Measurements from ENCODE around the gene PTCD2. TPM values are rescaled to one million over a fixed set of nuclear protein-coding genes. Genes with fewer than 3 reads are reported as not detected.
"Not testable (repeated sequence)": the region's sequence is repeated elsewhere in the genome, so short reads cannot be mapped to it uniquely, and the experiment has no call there.

The PTCD2 gene
- total and polyA plus RNA-seq, 9 of the 15 experiments (the other 6 are each of a cell fraction or from before 2014, with no cell fraction given) = 11.9 to 28.5 (median 18.6) TPM

GRCh38 chr5:72404771-72405170 lies 84.6 kb downstream of the PTCD2 start:
- H3K27ac ChIP-seq (ENCODE audit: extremely low read depth, low read depth, low read length); H3K9me1 ChIP-seq (ENCODE audit: control insufficient read depth, insufficient read depth, low read length); CTCF ChIA-PET (ENCODE audit: low intra/inter-chr PET ratio); H3K36me3 ChIP-seq (ENCODE audit: control insufficient read depth, insufficient read depth, low read length); H3K9ac ChIP-seq (ENCODE audit: insufficient read depth in 1 of 2, low read depth in 2 of 2, low read length in 2 of 2); ATAC-seq; FAIRE-seq; DNase-seq (ENCODE audit: extremely low read depth in 1 of 4, low spot score in 3 of 4); H3K9me3 ChIP-seq (replicated peaks; ENCODE audit: control insufficient read depth, insufficient read depth, low read depth, low read length); H3K4me3 ChIP-seq; intact Hi-C loops (cut with micrococcal nuclease); H3K79me2 ChIP-seq (ENCODE audit: control insufficient read depth, insufficient read depth, low read length); H4K20me1 ChIP-seq (replicated peaks; ENCODE audit: control insufficient read depth, insufficient read depth, low read length); H3K4me1 ChIP-seq (replicated peaks in 1 of 2; ENCODE audit: control insufficient read depth in 2 of 2, insufficient read depth in 2 of 2, low read length in 2 of 2); in situ Hi-C loops (cut with MboI); H2AFZ ChIP-seq (ENCODE audit: low read depth, low read length); BruUV-seq (replicated peaks); H3K4me2 ChIP-seq (ENCODE audit: insufficient read depth, low read length); H3K27me3 ChIP-seq (ENCODE audit: control insufficient read depth in 2 of 2, insufficient read depth in 2 of 2, low read length in 2 of 2): not testable (repeated sequence)
- POLR2A ChIA-PET = interaction anchor here (0.8 to 1.6 kb wide), 2 partner anchors 9 to 202 kb away, joined by 3 to 4 read pairs; no protein-coding TSS in a partner anchor
- 19% methylated on average over 3 of the region's 3 CpGs for WGBS (ENCODE audit: insufficient coverage, low coverage, missing lambda C conversion rate)
- TF ChIP-seq ASH1L (IDR thresholded peaks at IDR 0.05; ENCODE audit: borderline replicate concordance, low read depth, partially characterized antibody) = peak; percentile 34
- 0 out of 2 replicates have a peak, but pooled peaks have one; percentile 17 for TF ChIP-seq MAFF (IDR thresholded peaks at IDR 0.05; ENCODE audit: low read length)
- peak; percentile 52; the same call in 1 of the 2 replicates for TF ChIP-seq C11orf30 (IDR thresholded peaks at IDR 0.05; ENCODE audit: low read depth)
- peak; percentile 11; the same call in 1 of the 2 replicates for TF ChIP-seq MAFK (IDR thresholded peaks at IDR 0.05; ENCODE audit: low read length)
- peak; percentile 55 for TF ChIP-seq MAFG (tag; conservative IDR thresholded peaks at IDR 0.05)
- TF ChIP-seq ZNF316 (IDR thresholded peaks at IDR 0.05) = peak; percentile 73

- H3K27ac ChIP-seq (ENCODE audit: extremely low read depth, low read depth, low read length) = no peak overlapping the region
- no peaks in the 10 kb centered on the region for H3K79me2 ChIP-seq (ENCODE audit: control insufficient read depth, insufficient read depth, low read length)
- CTCF ChIA-PET (ENCODE audit: low intra/inter-chr PET ratio) = no interaction called here
- H4K20me1 ChIP-seq (replicated peaks; ENCODE audit: control insufficient read depth, insufficient read depth, low read length) = no peaks in the 10 kb centered on the region
- WGBS (ENCODE audit: insufficient coverage, low coverage, missing lambda C conversion rate) = 7% methylated on average over 3 of the region's 3 CpGs
- no peak for ATAC-seq
- no peak overlapping the region for H3K4me2 ChIP-seq (ENCODE audit: insufficient read depth, low read length)
- intact Hi-C loops (cut with micrococcal nuclease) (no loop called here), in situ Hi-C loops (cut with MboI) (no loop called here)
- H3K9me3 ChIP-seq (replicated peaks; ENCODE audit: control insufficient read depth, insufficient read depth, low read depth, low read length) = no peaks in the 10 kb centered on the region; the same call in 1 of the 2 replicates
- no peaks in the 10 kb centered on the region for H3K4me1 ChIP-seq (replicated peaks in 1 of 2; ENCODE audit: control insufficient read depth in 2 of 2, insufficient read depth in 2 of 2, low read length in 2 of 2)
- H3K4me3 ChIP-seq = no peak overlapping the region
- H3K9me1 ChIP-seq (ENCODE audit: control insufficient read depth, insufficient read depth, low read length) = no peaks in the 10 kb centered on the region
- H3K36me3 ChIP-seq (ENCODE audit: control insufficient read depth, insufficient read depth, low read length) = no peaks in the 10 kb centered on the region
- FAIRE-seq = no peak
- no TSS peak for BruUV-seq (replicated peaks)
- peaks cover 5 to 8% of the 10 kb centered on the region in 2 experiments; a peak in 1 of 5 replicates for H3K27me3 ChIP-seq (ENCODE audit: control insufficient read depth in 2 of 2, insufficient read depth in 2 of 2, low read length in 2 of 2)
- POLR2A ChIA-PET = no interaction called here
- H3K9ac ChIP-seq (ENCODE audit: insufficient read depth in 1 of 2, low read depth in 2 of 2, low read length in 2 of 2) = no peak overlapping the region
- DNase-seq (ENCODE audit: extremely low read depth in 1 of 4, low spot score in 3 of 4) = no peak
- no peak overlapping the region for H2AFZ ChIP-seq (ENCODE audit: low read depth, low read length)
- TF ChIP-seq ZNF512 (tag; IDR thresholded peaks at IDR 0.05) (no peak), PHB (CRISPR knock-in tag; IDR thresholded peaks at IDR 0.05) (no peak), GABPB2 (CRISPR knock-in tag; conservative IDR thresholded peaks at IDR 0.05) (no peak), ELK1 (CRISPR knock-in tag; IDR thresholded peaks at IDR 0.05) (no peak), KDM1A (IDR thresholded peaks at IDR 0.05) (no peak), ZNF57 (CRISPR knock-in tag; IDR thresholded peaks at IDR 0.05) (no peak)
Measured at GRCh38 chr5:72407078-72407477, 86.9 kb downstream of the PTCD2 start.
